Small intestine (tissue), 7 donors: ENCODE data around the gene CTSG. TPM values are rescaled to one million over a fixed set of nuclear protein-coding genes. Genes with fewer than 3 reads are reported as not detected.
"Not testable (repeated sequence)": the region's sequence is repeated elsewhere in the genome, so short reads cannot be mapped to it uniquely, and the experiment has no call there.

ENCODE experiments used
- DNase-seq, 2 donors: peaks; one replicate each; pipeline versions ENCODE4 v3.0.0 to v3.0.0-alpha.2; 2013
- FAIRE-seq: peaks from 2 replicates; lab custom pipeline; 2012; peaks lifted over from hg19 to GRCh38; lab: Jason Lieb, UNC
- H3K27ac ChIP-seq, 3 donors: one replicate each; pipeline ENCODE4 v1.5.1; 2013; ENCODE audit warnings: low read length in 2 of 3, mild to moderate bottlenecking in 2 of 3, control low read depth in 1 of 3, inconsistent platforms in 1 of 3, low read depth in 1 of 3, moderate library complexity in 1 of 3
- H3K27me3 ChIP-seq, 3 donors: one replicate each; pipeline ENCODE4 v1.6.1; 2013; ENCODE audit warnings: low read length in 3 of 3, inconsistent platforms in 1 of 3; ENCODE audit not compliant: control insufficient read depth in 3 of 3, insufficient read depth in 3 of 3
- H3K36me3 ChIP-seq, 3 donors: one replicate each; pipeline ENCODE4 v1.6.1; 2013; ENCODE audit warnings: low read length in 3 of 3, inconsistent platforms in 1 of 3, low read depth in 1 of 3, mild to moderate bottlenecking in 1 of 3, moderate library complexity in 1 of 3; ENCODE audit not compliant: control insufficient read depth in 3 of 3, insufficient read depth in 2 of 3
- H3K4me1 ChIP-seq, 3 donors: one replicate each; pipeline ENCODE4 v1.6.1; 2013; ENCODE audit warnings: low read length in 2 of 3, inconsistent platforms in 1 of 3, low read depth in 1 of 3, mild to moderate bottlenecking in 1 of 3, moderate library complexity in 1 of 3; ENCODE audit not compliant: control insufficient read depth in 3 of 3, insufficient read depth in 2 of 3
- H3K4me3 ChIP-seq, 3 donors: one replicate each; pipeline ENCODE4 v1.5.1; 2013; ENCODE audit warnings: low read length in 3 of 3, control low read depth in 1 of 3, inconsistent platforms in 1 of 3, low read depth in 1 of 3, mild to moderate bottlenecking in 1 of 3, moderate library complexity in 1 of 3
- H3K9me3 ChIP-seq, 2 donors: one replicate each; pipeline ENCODE4 v1.6.1; 2013; ENCODE audit warnings: low read depth in 1 of 2, low read length in 1 of 2; ENCODE audit not compliant: control insufficient read depth in 2 of 2, insufficient read depth in 1 of 2
- WGBS, 3 donors: extraction: QIAGEN DNeasy Blood & Tissue Kit; methylation state at CpG; one replicate each; pipeline ENCODE4 v1.1.7; 2013; 5-methylcytosine and 5-hydroxymethylcytosine counted together
- polyA plus RNA-seq, 4 donors: library from polyadenylated mRNA; stranded (reverse) in 3 of 4; unstranded in 1 of 4; fragments of 200-250 nt in 3 of 4; fragments of 120-200 nt in 1 of 4; gene quantifications; one replicate each; pipeline versions ENCODE4 v1.2.1 to v1.2.3, GENCODE V29; 2013
- donor health status: healthy with polysubstance abuse.
- donor health status: control.
- donor health status: control.
- donor health status: Bipolar disorder and iron deficiency.
- donor health status: healthy.

CTSG gene
- polyA plus RNA-seq, 4 donors = 0.24 to 2.6 TPM; not detected in 2

DNA sequence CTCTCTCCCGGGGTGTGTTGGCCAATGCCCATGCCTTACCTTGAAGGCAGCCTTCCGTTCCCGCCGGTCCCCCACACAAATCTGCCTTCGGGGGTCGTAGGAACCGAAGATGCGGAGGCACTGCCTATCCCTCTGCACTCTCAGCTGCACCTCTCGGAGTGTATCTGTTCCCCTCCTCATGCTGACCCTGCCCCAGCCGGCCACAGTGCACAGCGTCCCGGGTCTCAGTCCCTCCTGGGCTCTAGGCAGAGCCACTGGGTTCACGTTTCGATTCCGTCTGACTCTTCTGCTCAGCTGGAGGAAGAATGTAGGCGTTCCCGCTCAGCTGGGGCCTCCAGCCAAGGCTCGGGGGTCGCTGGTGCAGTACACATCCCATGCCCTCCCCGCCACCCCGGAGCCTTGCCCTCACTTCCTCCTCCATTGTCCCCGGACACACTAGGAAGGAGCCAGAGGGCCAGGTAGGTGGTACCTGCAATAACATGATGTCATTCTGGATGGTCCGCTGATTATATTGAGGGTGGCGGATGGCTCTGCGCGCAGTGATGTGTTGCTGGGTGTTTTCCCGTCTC is 1.8 kb downstream of the CTSG start:
- no peaks in the 10 kb centered on the region for H3K27me3 ChIP-seq
- 83 to 86% (median 85%) methylated on average over 27 of the region's 27 CpGs for WGBS, 3 donors
- DNase-seq (no peak), FAIRE-seq (no peak)
- no peaks in the 10 kb centered on the region for H3K9me3 ChIP-seq
- H3K27ac ChIP-seq = no peak overlapping the region
- no peaks in the 10 kb centered on the region for H3K4me1 ChIP-seq
- H3K4me3 ChIP-seq = no peak overlapping the region
- H3K36me3 ChIP-seq = no peaks in the 10 kb centered on the region

DNA sequence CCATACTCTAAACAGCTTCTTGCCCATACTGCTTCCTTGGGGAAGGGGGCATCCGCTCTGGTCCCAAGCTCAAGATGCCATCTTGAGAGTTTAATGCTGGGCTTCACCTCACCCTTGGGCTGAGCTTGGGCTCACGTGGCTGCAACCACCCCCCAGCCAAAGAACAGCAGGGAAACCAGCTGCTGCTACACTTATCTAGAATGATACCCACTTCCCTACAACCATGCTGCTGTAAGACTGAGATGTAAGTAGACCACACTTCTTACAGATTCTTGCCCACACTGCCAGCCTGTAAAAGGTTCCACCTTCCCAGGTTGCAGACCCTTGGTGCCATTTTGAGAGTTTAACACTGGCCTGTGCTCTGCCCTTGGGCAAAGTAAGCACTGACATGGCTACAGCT is 9.7 kb downstream of the CTSG start:
- no peaks in the 10 kb centered on the region for H3K27me3 ChIP-seq
- no peaks in the 10 kb centered on the region for H3K36me3 ChIP-seq
- H3K9me3 ChIP-seq = peaks cover 0 to 21% of the 10 kb centered on the region in 2 donors
- no peak overlapping the region for H3K27ac ChIP-seq
- no peak overlapping the region for H3K4me3 ChIP-seq
- no peak for FAIRE-seq
- H3K4me1 ChIP-seq = no peaks in the 10 kb centered on the region
- no peak for DNase-seq
- 55 to 64% (median 59%) methylated on average over 2 of the region's 2 CpGs for WGBS, 3 donors

DNA sequence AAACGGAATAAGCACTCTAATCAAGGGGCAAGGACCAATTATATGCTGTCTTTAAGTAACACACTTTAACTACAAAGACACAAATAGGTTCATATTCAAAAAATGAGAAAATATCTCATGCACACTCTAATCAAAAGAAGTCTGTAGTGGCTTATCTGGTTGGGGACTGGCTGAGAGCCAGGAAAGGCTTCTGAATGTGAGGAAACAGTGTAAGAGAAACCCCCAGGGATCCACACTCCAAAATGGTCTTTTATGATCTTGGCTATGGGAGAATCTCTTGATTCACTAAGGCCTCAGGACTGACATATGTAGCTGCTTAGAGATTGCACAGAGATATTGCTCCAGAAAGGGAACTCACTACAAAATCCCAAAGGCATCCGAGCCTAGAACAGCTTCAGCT is 10.3 kb downstream of the CTSG start:
- FAIRE-seq = no peak
- DNase-seq = no peak
- H3K36me3 ChIP-seq = no peaks in the 10 kb centered on the region
- H3K27ac ChIP-seq = no peak overlapping the region
- H3K27me3 ChIP-seq = no peaks in the 10 kb centered on the region
- 54 to 67% (median 57%) methylated on average over 2 of the region's 2 CpGs for WGBS, 3 donors
- no peaks in the 10 kb centered on the region for H3K4me1 ChIP-seq
- H3K4me3 ChIP-seq = no peak overlapping the region
- peaks cover 0 to 21% of the 10 kb centered on the region in 2 donors for H3K9me3 ChIP-seq

DNA sequence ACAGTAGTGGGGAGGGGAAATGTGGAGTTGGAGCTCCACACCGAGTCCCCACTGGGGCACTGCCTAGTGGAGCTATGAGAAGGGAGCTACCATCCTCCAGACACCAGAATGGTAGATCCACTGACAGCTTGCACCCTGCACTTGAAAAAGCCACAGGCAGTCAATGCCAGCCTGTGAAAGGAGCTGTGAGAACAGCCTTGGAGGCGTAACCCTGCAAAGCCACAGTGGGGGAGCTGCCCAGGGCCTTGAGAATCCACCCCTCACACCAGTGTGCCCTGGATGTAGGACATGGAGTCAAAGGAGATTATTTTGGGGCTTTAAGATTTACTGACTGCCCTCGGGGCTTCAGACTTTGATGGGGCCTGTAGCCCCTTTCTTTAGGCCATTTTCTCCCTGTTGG is 12.5 kb downstream of the CTSG start:
- 50 to 73% (median 62%) methylated on average over 3 of the region's 3 CpGs for WGBS, 3 donors
- no peaks in the 10 kb centered on the region for H3K36me3 ChIP-seq
- DNase-seq = no peak

DNA sequence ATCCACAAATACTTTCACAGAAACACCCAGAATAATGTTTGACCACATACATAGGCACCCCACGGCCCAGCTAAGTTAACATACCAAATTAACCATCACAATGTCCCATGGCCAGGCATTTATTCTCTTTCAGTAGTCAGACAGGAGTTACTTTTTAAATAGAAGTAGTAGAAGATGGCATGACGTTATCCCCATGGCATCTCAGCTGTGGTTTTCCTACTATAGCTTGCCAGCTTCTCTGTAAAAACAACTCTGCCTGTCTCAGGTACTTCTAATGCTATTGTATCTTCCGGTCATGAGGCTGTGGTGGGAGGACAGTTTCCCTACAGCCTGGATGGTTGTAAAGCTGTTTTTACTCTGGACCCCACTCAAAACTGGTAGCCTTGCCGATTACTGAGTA is 19.3 kb downstream of the CTSG start:
- 55 to 63% (median 56%) methylated on average over 4 of the region's 4 CpGs for WGBS, 3 donors
- no peaks in the 10 kb centered on the region for H3K9me3 ChIP-seq
- no peaks in the 10 kb centered on the region for H3K27me3 ChIP-seq
- H3K4me3 ChIP-seq = no peak overlapping the region
- FAIRE-seq = no peak
- H3K27ac ChIP-seq = no peak overlapping the region
- no peaks in the 10 kb centered on the region for H3K36me3 ChIP-seq
- DNase-seq = no peak
- no peaks in the 10 kb centered on the region for H3K4me1 ChIP-seq

More for the DNA sequence above, 12.5 kb downstream of the CTSG start:
- Histone ChIP-seq H3K4me1 (no peaks in the 10 kb centered on the region), H3K4me3 (no peak overlapping the region), H3K27me3 (no peaks in the 10 kb centered on the region), H3K27ac (no peak overlapping the region), H3K9me3 (peaks cover 0 to 21% of the 10 kb centered on the region in 2 donors)
- no peak for FAIRE-seq

DNA sequence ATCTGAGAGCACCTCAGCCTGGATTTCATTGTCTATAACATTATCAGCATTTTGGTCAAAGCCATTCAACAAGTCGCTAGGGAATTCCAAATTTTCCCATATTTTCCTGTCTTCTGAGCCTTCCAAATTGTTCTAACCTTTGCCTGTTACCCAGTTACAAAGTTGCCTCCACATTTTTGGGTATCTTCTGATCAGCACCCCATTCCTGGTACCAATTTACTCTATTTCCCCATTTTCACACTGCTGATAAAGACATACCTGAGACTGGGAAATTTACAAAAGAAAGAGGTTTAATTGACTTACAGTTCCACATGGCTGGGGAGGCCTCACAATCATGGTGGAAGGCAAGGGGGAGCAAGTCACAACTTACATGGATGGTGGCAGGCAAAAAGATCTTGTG is 27.0 kb downstream of the CTSG start:
- DNase-seq, H3K27ac ChIP-seq, H3K4me1 ChIP-seq, H3K36me3 ChIP-seq, H3K27me3 ChIP-seq, FAIRE-seq, H3K9me3 ChIP-seq, H3K4me3 ChIP-seq: not testable (repeated sequence)
- WGBS, 3 donors = 39 to 56% (median 52%) methylated on average over 1 of the region's 1 CpG

DNA sequence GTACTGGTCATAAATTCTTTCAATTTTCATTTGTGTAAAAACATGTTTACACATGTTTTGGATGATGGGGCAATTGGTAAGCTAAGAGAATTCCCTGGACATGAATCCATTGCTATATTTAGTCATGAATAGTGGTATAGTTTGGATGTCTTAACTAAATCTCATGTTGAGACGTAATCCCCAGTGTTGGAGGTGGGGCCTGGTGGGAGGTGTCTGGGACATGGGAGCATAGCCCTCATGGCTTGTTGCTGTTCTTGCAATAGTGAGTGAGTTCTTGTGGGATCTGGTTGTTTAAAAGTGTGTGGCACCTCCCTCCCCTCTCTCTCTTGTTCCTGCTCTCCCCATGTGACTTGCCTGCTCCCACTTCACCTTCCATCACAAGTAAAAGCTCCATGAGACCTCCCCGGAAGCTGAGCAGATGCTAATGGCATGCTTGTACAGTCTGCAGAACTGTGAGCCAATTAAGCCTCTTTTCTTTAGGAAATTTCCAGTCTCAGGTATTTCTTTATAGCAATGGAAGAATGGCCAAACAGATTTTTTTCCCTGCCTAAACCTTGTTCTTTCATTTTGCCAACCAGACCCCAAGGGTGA is 33.6 kb downstream of the CTSG start:
- no peak for FAIRE-seq
- 79 to 85% (median 85%) methylated on average over 2 of the region's 2 CpGs for WGBS, 3 donors
- H3K4me3 ChIP-seq = no peak overlapping the region
- no peaks in the 10 kb centered on the region for H3K36me3 ChIP-seq
- H3K4me1 ChIP-seq = no peaks in the 10 kb centered on the region
- H3K27me3 ChIP-seq = peaks cover 0 to under 1% (median 0%) of the 10 kb centered on the region in 3 donors
- DNase-seq = no peak
- no peaks in the 10 kb centered on the region for H3K9me3 ChIP-seq
- no peak overlapping the region for H3K27ac ChIP-seq

DNA sequence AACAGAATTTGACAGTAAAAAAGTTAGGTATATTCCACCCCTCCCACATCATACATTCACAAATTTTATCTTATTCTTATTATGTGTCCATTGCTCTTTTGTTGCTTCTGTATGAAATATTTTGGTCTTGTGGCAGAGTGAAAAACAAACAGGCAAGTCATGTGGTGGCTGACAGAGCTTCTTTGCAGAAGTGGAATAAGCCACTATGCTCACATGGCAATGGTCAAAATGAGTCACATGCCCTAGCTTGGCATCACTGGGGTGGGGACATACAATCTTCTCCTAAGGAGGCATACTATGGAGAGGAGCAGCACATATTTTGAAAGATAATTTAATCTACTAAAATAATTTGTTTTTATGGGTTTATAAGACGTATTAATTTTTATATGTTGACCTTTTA is 40.3 kb downstream of the CTSG start:
- H3K27ac ChIP-seq = no peak overlapping the region
- no peak for FAIRE-seq
- 47 to 70% (median 60%) methylated on average over 1 of the region's 1 CpG for WGBS, 3 donors

DNA sequence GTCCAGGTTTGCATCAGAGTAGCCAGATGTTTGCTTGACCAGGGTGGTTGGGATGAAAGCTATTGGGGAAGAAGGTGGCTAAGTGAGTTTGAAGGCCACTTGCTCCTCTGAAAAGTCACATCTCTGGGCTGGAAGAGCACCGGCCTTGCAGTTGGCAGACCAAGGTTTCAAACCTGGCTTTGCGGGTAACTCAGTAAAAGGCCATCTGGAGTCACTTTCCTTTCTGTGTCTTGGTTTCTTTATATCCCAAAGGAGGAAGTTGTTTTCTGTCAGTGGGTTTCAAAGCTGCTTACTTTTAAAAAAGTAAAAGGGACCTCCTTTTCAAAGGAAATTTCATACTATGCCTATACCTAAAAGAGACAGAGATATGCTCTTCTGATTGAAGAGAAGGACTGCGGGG is 41.8 kb downstream of the CTSG start:
- FAIRE-seq = no peak
- Histone ChIP-seq H3K27me3 (peaks cover 0 to 2% (median 0%) of the 10 kb centered on the region in 3 donors), H3K4me1 (no peaks in the 10 kb centered on the region), H3K27ac (no peak overlapping the region), H3K4me3 (no peak overlapping the region), H3K9me3 (no peaks in the 10 kb centered on the region), H3K36me3 (no peaks in the 10 kb centered on the region)
- DNase-seq = no peak
- 58 to 61% (median 59%) methylated on average over 3 of the region's 3 CpGs for WGBS, 3 donors

More for the DNA sequence above, 40.3 kb downstream of the CTSG start:
- Histone ChIP-seq H3K36me3 (no peaks in the 10 kb centered on the region), H3K27me3 (peaks cover 0 to 2% (median 0%) of the 10 kb centered on the region in 3 donors), H3K4me3 (no peak overlapping the region), H3K4me1 (no peaks in the 10 kb centered on the region), H3K9me3 (no peaks in the 10 kb centered on the region)
- DNase-seq = no peak
